SK-N-SH (cell line): ENCODE data around the gene PPIP5K2.

Experiments
- ELF1 ChIP-seq: IDR thresholded peaks from 2 replicates; pipeline ENCODE4 v1.4.0; 2012
- EP300 ChIP-seq, 2 experiments: IDR thresholded peaks; 2 replicates each; pipeline versions ENCODE4 v1.4.0 to v1.6.1; 2012; ENCODE audit warnings: borderline replicate concordance in 1 of 2, low read depth in 1 of 2, low read length in 1 of 2
- FOXM1 ChIP-seq: IDR thresholded peaks from 2 replicates; pipeline ENCODE4 v1.4.0; 2012; ENCODE audit warnings: low read depth, mild to moderate bottlenecking
- POLR2AphosphoS5 ChIP-seq: IDR thresholded peaks from 2 replicates; pipeline ENCODE4 v1.6.1; 2012; ENCODE audit warnings: low read depth, low read length
- RFX5 ChIP-seq: IDR thresholded peaks from 2 replicates; pipeline ENCODE4 v1.6.1; 2012; ENCODE audit warnings: mild to moderate bottlenecking, improper control_type of control experiment, low read length
- SIN3A ChIP-seq: IDR thresholded peaks from 2 replicates; pipeline ENCODE4 v1.6.1; 2012; ENCODE audit warnings: low read depth, mild to moderate bottlenecking, low read length, moderate library complexity, borderline replicate concordance
- TF ChIP-seq, protein P1 (sequence below): fragments of 200-600 bp; sonication (generic); IDR thresholded peaks from 2 replicates; pipeline ENCODE4 v1.6.1; 2017; ENCODE audit warnings: antibody characterized with exemption, mild to moderate bottlenecking, moderate library complexity
- TF ChIP-seq, protein P2 (sequence below): IDR thresholded peaks from 2 replicates; pipeline ENCODE4 v1.4.0; 2012; ENCODE audit warnings: low read depth

DNA sequence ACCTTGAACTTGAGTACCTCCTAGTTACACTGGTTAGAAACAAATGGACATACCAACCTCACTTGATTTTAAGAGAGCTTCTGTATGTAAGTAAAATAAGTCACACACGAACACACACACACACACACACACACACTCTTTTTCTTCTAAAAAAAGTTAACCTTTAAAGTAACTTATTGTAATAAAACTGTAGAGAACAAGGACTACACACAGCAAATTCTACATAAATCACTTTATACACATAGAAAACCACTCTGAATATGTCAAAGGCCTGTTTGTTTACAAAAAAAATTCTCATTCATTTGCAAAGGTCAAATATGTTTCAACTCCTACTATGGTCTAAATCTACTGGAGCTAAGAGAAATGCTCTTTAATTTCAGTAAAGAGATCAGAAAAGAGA, 29.3 kb upstream of the PPIP5K2 start:
- TF ChIP-seq, protein P1, sequence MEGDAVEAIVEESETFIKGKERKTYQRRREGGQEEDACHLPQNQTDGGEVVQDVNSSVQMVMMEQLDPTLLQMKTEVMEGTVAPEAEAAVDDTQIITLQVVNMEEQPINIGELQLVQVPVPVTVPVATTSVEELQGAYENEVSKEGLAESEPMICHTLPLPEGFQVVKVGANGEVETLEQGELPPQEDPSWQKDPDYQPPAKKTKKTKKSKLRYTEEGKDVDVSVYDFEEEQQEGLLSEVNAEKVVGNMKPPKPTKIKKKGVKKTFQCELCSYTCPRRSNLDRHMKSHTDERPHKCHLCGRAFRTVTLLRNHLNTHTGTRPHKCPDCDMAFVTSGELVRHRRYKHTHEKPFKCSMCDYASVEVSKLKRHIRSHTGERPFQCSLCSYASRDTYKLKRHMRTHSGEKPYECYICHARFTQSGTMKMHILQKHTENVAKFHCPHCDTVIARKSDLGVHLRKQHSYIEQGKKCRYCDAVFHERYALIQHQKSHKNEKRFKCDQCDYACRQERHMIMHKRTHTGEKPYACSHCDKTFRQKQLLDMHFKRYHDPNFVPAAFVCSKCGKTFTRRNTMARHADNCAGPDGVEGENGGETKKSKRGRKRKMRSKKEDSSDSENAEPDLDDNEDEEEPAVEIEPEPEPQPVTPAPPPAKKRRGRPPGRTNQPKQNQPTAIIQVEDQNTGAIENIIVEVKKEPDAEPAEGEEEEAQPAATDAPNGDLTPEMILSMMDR = no peak
- no peak for TF ChIP-seq ELF1
- TF ChIP-seq EP300 (IDR thresholded peaks at IDR 0.05; ENCODE audit: borderline replicate concordance in 1 of 2, low read depth in 1 of 2, low read length in 1 of 2) = no peak
- TF ChIP-seq RFX5 = no peak
- TF ChIP-seq POLR2AphosphoS5 = no peak
- no peak for TF ChIP-seq SIN3A
- no peak for TF ChIP-seq FOXM1
- TF ChIP-seq, protein P2, sequence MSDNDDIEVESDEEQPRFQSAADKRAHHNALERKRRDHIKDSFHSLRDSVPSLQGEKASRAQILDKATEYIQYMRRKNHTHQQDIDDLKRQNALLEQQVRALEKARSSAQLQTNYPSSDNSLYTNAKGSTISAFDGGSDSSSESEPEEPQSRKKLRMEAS = no peak
